Activated CD4-positive, alpha-beta T cell treated with anti-CD3 and anti-CD28 coated beads for 36 hours (primary cell): ENCODE data around the gene ARHGAP5. TPM values are rescaled to one million over a fixed set of nuclear protein-coding genes. Genes with fewer than 3 reads are reported as not detected.
A peak's percentile ranks its signal among the peaks of the same experiment; 100 is the strongest.

ENCODE experiments used
- ATAC-seq: fragments of 200-7000 bp; cut with Tn5 transposase; one replicate; pipeline ENCODE4 v1.10.0; 2021; ENCODE audit warnings: mild to moderate bottlenecking, moderate library complexity
- CTCF ChIA-PET: fragments of 350-600 bp; sonication (Branson Sonifier 250); formaldehyde crosslinking; loops from one replicate; lab custom pipeline; 2021; ENCODE audit warnings: antibody characterized with exemption; lab: Charles Lee
- POLR2A ChIA-PET: fragments of 350-600 bp; sonication (Branson Sonifier 250); formaldehyde crosslinking; loops from one replicate; lab custom pipeline; 2021; ENCODE audit warnings: antibody characterized with exemption, inconsistent platforms; lab: Charles Lee
- DNase-seq: peaks from one replicate; pipeline ENCODE4 v3.0.0-alpha.2; 2020
- H3K27ac Mint-ChIP-seq: one replicate; pipeline ENCODE4 v1.8.0; 2021; ENCODE audit warnings: mixed read lengths
- H3K27me3 Mint-ChIP-seq: one replicate; pipeline ENCODE4 v1.8.0; 2021; ENCODE audit warnings: mixed read lengths
- H3K36me3 Mint-ChIP-seq: one replicate; pipeline ENCODE4 v1.8.0; 2021; ENCODE audit warnings: low read depth, mixed read lengths
- H3K4me1 Mint-ChIP-seq: one replicate; pipeline ENCODE4 v1.8.0; 2021; ENCODE audit warnings: mixed read lengths
- H3K4me3 Mint-ChIP-seq: one replicate; pipeline ENCODE4 v1.8.0; 2021; ENCODE audit warnings: mild to moderate bottlenecking, moderate library complexity, mixed read lengths
- H3K9me3 Mint-ChIP-seq: one replicate; pipeline ENCODE4 v1.8.0; 2021; ENCODE audit warnings: low read depth, mixed read lengths
- intact Hi-C, 2 experiments: fragments of 100-400 bp; cut with DNase I in 1 of 2; cut with micrococcal nuclease in 1 of 2; formaldehyde crosslinking; loops; one replicate each; pipeline versions ENCODE4 v1.14.2 to v1.15.1; 2022 to 2024; cut with DNase I, micrococcal nuclease
- total RNA-seq, 2 experiments: library from RNA; stranded (reverse); gene quantifications; one replicate each; pipeline ENCODE4 v1.2.3, GENCODE V29; 2021

Gene ARHGAP5
- total RNA-seq, 2 experiments from 2014 or later, result 40.1 to 45.6 TPM

GRCh38 chr14:32050878-32051277, 26.2 kb upstream of the ARHGAP5 start:
- no peaks in the 10 kb centered on the region for H3K27me3 Mint-ChIP-seq

GRCh38 chr14:32054536-32054935, 22.6 kb upstream of the ARHGAP5 start:
- no peak for ATAC-seq

More at GRCh38 chr14:32050878-32051277, 26.2 kb upstream of the ARHGAP5 start:
- intact Hi-C loops, result no loop called here
- Mint-ChIP-seq H3K36me3 (no peaks in the 10 kb centered on the region), H3K9me3 (no peaks in the 10 kb centered on the region), H3K4me1 (no peaks in the 10 kb centered on the region), H3K27ac (no peak overlapping the region), H3K4me3 (no peak overlapping the region)
- POLR2A ChIA-PET, result no interaction called here
- DNase-seq, result no peak
- no peak for ATAC-seq
- CTCF ChIA-PET, result no interaction called here

GRCh38 chr14:32055175-32055574, 21.9 kb upstream of the ARHGAP5 start:
- ChIA-PET POLR2A (no interaction called here), CTCF (no interaction called here)
- Mint-ChIP-seq H3K36me3 (no peaks in the 10 kb centered on the region), H3K27ac (no peak overlapping the region), H3K27me3 (peaks cover 3% of the 10 kb centered on the region), H3K9me3 (no peaks in the 10 kb centered on the region), H3K4me3 (no peak overlapping the region), H3K4me1 (no peaks in the 10 kb centered on the region)
- ATAC-seq (no peak), DNase-seq (no peak)
- intact Hi-C loops, result no loop called here

More at GRCh38 chr14:32054536-32054935, 22.6 kb upstream of the ARHGAP5 start:
- CTCF ChIA-PET, result no interaction called here
- POLR2A ChIA-PET, result no interaction called here
- Mint-ChIP-seq H3K4me1 (no peaks in the 10 kb centered on the region), H3K9me3 (no peaks in the 10 kb centered on the region), H3K27me3 (peaks cover 3% of the 10 kb centered on the region), H3K4me3 (no peak overlapping the region), H3K36me3 (no peaks in the 10 kb centered on the region), H3K27ac (no peak overlapping the region)
- intact Hi-C loops, result no loop called here
- DNase-seq, result no peak

GRCh38 chr14:32059702-32060101, 17.4 kb upstream of the ARHGAP5 start:
- H3K4me3 Mint-ChIP-seq, result no peak overlapping the region
- H3K9me3 Mint-ChIP-seq, result no peaks in the 10 kb centered on the region
- no peak for DNase-seq
- H3K27ac Mint-ChIP-seq, result no peak overlapping the region
- no peaks in the 10 kb centered on the region for H3K4me1 Mint-ChIP-seq
- no peaks in the 10 kb centered on the region for H3K36me3 Mint-ChIP-seq
- POLR2A ChIA-PET, result no interaction called here
- peaks cover 3% of the 10 kb centered on the region for H3K27me3 Mint-ChIP-seq
- CTCF ChIA-PET, result interaction anchor here (0.7 to 1.8 kb wide), 4 partner anchors 11 to 195 kb away, joined by 3 to 7 read pairs (median 3); no protein-coding TSS in a partner anchor
- no peak for ATAC-seq
- intact Hi-C loops, result no loop called here

GRCh38 chr14:32064931-32065330, 12.2 kb upstream of the ARHGAP5 start:
- Mint-ChIP-seq H3K36me3 (no peaks in the 10 kb centered on the region), H3K4me1 (no peaks in the 10 kb centered on the region), H3K9me3 (no peaks in the 10 kb centered on the region), H3K4me3 (no peak overlapping the region), H3K27ac (no peak overlapping the region), H3K27me3 (peaks cover 4% of the 10 kb centered on the region)
- ChIA-PET CTCF (interaction anchor here (3.1 kb wide), 1 partner anchor 187 kb away, joined by 14 read pairs; no protein-coding TSS in a partner anchor), POLR2A (no interaction called here)
- intact Hi-C loops, result no loop called here
- ATAC-seq, result no peak
- DNase-seq, result no peak

- no peaks in the 10 kb centered on the region for H3K4me1 Mint-ChIP-seq
Measured at GRCh38 chr14:32068708-32069107, 8.4 kb upstream of the ARHGAP5 start.

GRCh38 chr14:32070282-32070681, 6.8 kb upstream of the ARHGAP5 start:
- Mint-ChIP-seq H3K4me3 (no peak overlapping the region), H3K27me3 (peaks cover 4% of the 10 kb centered on the region), H3K36me3 (no peaks in the 10 kb centered on the region), H3K27ac (no peak overlapping the region), H3K4me1 (no peaks in the 10 kb centered on the region), H3K9me3 (no peaks in the 10 kb centered on the region)
- DNase-seq (no peak), ATAC-seq (no peak)
- ChIA-PET POLR2A (no interaction called here), CTCF (interaction anchor here (1.0 to 4.0 kb wide), 5 partner anchors 10 to 189 kb away, joined by 3 to 60 read pairs (median 4); no protein-coding TSS in a partner anchor)
- intact Hi-C loops, result loop anchor here in 1 of 2 experiments (5.0 kb wide), 2 partner anchors 492 to 558 kb away; no protein-coding TSS in a partner anchor

More at GRCh38 chr14:32068708-32069107, 8.4 kb upstream of the ARHGAP5 start:
- CTCF ChIA-PET, result interaction anchor here (0.6 to 4.0 kb wide), 2 partner anchors 184 to 1726 kb away, joined by 3 to 60 read pairs; no protein-coding TSS in a partner anchor
- Mint-ChIP-seq H3K9me3 (no peaks in the 10 kb centered on the region), H3K27me3 (peaks cover 4% of the 10 kb centered on the region), H3K36me3 (no peaks in the 10 kb centered on the region), H3K27ac (no peak overlapping the region), H3K4me3 (no peak overlapping the region)
- no peak for ATAC-seq
- DNase-seq, result no peak
- POLR2A ChIA-PET, result no interaction called here
- intact Hi-C loops, result no loop called here

GRCh38 chr14:32072676-32073075, 4.4 kb upstream of the ARHGAP5 start:
- Mint-ChIP-seq H3K4me3 (no peak overlapping the region), H3K9me3 (no peaks in the 10 kb centered on the region), H3K27ac (no peak overlapping the region), H3K27me3 (peaks cover 2% of the 10 kb centered on the region), H3K36me3 (no peaks in the 10 kb centered on the region), H3K4me1 (peaks cover 8% of the 10 kb centered on the region)
- no peak for ATAC-seq
- CTCF ChIA-PET, result interaction anchor here (0.6 to 2.5 kb wide), 15 partner anchors 13 to 614 kb away, joined by 3 to 81 read pairs (median 7); no protein-coding TSS in a partner anchor
- POLR2A ChIA-PET, result no interaction called here
- DNase-seq, result no peak
- intact Hi-C loops, result loop anchor here (1.0 to 5.0 kb wide), 5 partner anchors 180 to 562 kb away; no protein-coding TSS in a partner anchor

GRCh38 chr14:32073537-32074189, 3.4 kb upstream of the ARHGAP5 start:
- peaks cover 2% of the 10 kb centered on the region for H3K27me3 Mint-ChIP-seq
- no peak overlapping the region for H3K27ac Mint-ChIP-seq
- intact Hi-C loops, result loop anchor here (1.0 to 5.0 kb wide), 5 partner anchors 179 to 563 kb away; no protein-coding TSS in a partner anchor
- H3K4me3 Mint-ChIP-seq, result no peak overlapping the region
- DNase-seq (peak; percentile 61), ATAC-seq (no peak)
- no peaks in the 10 kb centered on the region for H3K36me3 Mint-ChIP-seq
- H3K4me1 Mint-ChIP-seq, result peaks cover 11% of the 10 kb centered on the region
- CTCF ChIA-PET, result interaction anchor here (0.6 to 2.5 kb wide), 18 partner anchors 14 to 624 kb away, joined by 3 to 81 read pairs (median 5); no protein-coding TSS in a partner anchor
- POLR2A ChIA-PET, result no interaction called here
- no peaks in the 10 kb centered on the region for H3K9me3 Mint-ChIP-seq

GRCh38 chr14:32074887-32075572, 2.1 kb upstream of the ARHGAP5 start:
- Mint-ChIP-seq H3K4me3 (no peak overlapping the region), H3K4me1 (peaks cover 20% of the 10 kb centered on the region), H3K36me3 (no peaks in the 10 kb centered on the region), H3K9me3 (no peaks in the 10 kb centered on the region), H3K27ac (no peak overlapping the region), H3K27me3 (peaks cover 2% of the 10 kb centered on the region)
- intact Hi-C loops, result loop anchor here (5.0 kb wide), 5 partner anchors 138 to 868 kb away; partner anchors contain the start of genes DTD2 (in 1 of the 2) and HECTD1 (in 1 of the 2)
- no peak for DNase-seq
- POLR2A ChIA-PET, result interaction anchor here (0.6 kb wide), 1 partner anchor 183 kb away, joined by 4 read pairs; no protein-coding TSS in a partner anchor
- ATAC-seq, result no peak
- CTCF ChIA-PET, result interaction anchor here (0.7 to 2.3 kb wide), 4 partner anchors 35 to 625 kb away, joined by 3 to 13 read pairs (median 8); no protein-coding TSS in a partner anchor
